Fibroblast of mammary gland (primary cell): ENCODE results near the gene LMF2.

Experiments used
- DNase-seq: peaks from one replicate; pipeline ENCODE4 v3.0.0-alpha.2; 2010; ENCODE audit warnings: low read depth
- H3K4me3 ChIP-seq: 2 replicates; pipeline ENCODE4 v1.5.1; 2011; ENCODE audit warnings: low read depth, mild to moderate bottlenecking, low read length, moderate library complexity; ENCODE audit not compliant: control insufficient read depth
- CTCF ChIP-seq: conservative IDR thresholded peaks from 2 replicates; pipeline ENCODE4 v1.5.1; 2011; ENCODE audit warnings: low read depth, low read length, inconsistent platforms; ENCODE audit not compliant: control insufficient read depth, insufficient read depth

Gene LMF2

GRCh38 chr22:50525104-50525857 is 17.8 kb upstream of the LMF2 start, which contains the start of gene SCO2:
TSS of gene SCO2 (minus strand) at chr22:50525598. CDS start at chr22:50524411, 1,187 bp downstream.
- peak within 1 kb of the TSS; percentile 66 for H3K4me3 ChIP-seq
- peak; percentile 97 for DNase-seq
- peak; percentile 21 for TF ChIP-seq CTCF

GRCh38 chr22:50524676-50525103 is 17.2 kb upstream of the LMF2 start:
- TF ChIP-seq CTCF: no peak
- H3K4me3 ChIP-seq: peak overlapping the region; percentile 66
- no peak for DNase-seq

GRCh38 chr22:50523806-50524675 is 16.5 kb upstream of the LMF2 start:
- H3K4me3 ChIP-seq: peak overlapping the region; percentile 66
- no peak for DNase-seq
- no peak for TF ChIP-seq CTCF

- no peak for DNase-seq
- no peak for TF ChIP-seq CTCF
- H3K4me3 ChIP-seq: no peak overlapping the region
These were observed 15.9 kb upstream of the LMF2 start for GRCh38 chr22:50523458-50523805.

GRCh38 chr22:50522806-50523438 is 15.4 kb upstream of the LMF2 start:
- DNase-seq: no peak
- no peak overlapping the region for H3K4me3 ChIP-seq
- TF ChIP-seq CTCF: no peak

GRCh38 chr22:50522208-50522805 is 14.8 kb upstream of the LMF2 start:
- no peak for DNase-seq
- no peak overlapping the region for H3K4me3 ChIP-seq
- no peak for TF ChIP-seq CTCF
